HG03139 (cell line): Measurements from ENCODE around the gene DKK3.
"Not testable (repeated sequence)": the region's sequence is repeated elsewhere in the genome, so short reads cannot be mapped to it uniquely, and the experiment has no call there.

Experiments used
- ATAC-seq: cut with Tn5 transposase; IDR thresholded peaks from one replicate; pipeline ENCODE4 v1.9.1; 2021; ENCODE audit not compliant: unreplicated experiment

The DKK3 gene

DNA sequence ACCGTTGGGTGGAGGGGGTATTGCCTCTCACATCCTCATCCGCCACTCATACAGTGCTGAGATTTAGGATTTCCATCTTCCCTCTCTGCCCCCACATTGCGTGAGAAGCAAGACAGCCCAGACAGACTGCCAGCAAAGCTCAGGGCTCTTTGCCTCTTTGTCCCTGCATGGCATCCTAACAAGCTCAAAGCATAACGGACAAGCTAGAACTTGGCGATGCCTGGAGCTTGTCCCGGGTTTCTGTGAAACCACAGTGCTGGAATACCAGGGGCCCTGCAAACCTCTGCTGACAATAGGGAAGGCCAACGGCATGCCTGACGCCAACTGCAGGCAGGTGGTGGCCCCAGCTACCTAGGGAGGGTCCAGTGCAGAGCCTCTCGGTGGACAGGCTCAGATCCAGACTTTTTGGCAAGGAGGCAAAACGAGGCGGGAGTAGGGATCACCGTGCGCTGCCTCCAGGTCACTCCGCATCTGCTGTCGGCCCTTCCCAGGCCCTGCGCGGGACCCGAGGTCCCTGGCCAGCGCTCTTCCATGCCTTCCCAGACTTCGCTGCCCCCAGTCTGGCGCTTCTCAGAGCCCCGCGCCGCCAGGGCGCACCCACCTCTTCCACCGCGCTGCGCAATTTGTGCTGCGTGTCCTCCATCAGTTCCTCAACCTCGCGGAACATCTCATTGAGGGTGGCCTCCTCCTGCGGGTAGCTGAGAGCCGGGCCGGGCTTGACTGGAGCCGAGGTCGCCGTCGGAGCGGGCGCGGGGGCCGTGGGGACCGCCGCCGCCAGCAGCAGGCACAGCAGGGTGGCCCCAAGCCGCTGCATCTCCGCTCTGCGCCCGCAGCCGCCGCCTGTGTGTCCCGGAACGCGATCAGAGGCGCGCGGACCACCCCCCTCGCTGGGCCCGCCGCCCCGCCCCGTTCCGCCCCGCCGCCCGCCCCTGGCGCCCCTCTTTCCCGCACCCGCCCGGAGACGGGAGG is at the start of gene DKK3:
Gene DKK3, minus strand, starts transcription at position 858 of the 969 bp plus-strand sequence. Its CDS starts 44 bp downstream, at position 814.
- no peak for ATAC-seq

DNA sequence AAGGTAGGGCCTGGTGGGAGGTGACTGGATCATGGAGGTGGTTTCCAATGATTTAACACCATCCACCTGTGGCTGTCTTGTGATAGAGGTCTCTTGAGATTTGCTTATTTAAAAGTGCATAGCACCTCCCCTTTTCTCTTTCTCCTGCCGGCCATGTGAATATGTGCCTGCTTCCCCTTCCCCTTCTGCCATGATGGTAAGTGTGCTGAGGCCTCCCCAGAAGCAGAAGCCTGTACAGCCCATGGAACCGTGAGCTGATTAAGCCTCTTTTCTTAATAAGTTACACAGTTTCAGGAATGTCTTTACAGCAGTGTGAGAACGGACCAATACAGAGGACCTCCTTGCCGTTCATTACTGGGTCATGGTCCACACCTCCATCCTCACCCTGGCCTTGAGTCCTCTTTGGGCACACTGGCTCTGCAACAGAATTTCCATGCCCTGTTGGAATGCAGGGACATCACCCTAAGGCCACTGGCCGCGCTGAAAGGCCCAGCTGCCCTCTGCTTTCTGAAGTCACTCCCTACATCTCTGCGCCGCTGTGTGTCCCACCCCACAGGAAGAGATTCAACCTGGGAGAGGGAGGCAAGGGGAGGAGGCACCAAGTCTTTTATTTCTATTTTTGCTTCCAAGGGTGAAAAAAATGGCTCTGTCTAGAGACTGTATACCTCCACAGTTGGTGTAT is 49.0 kb upstream of the DKK3 start:
- ATAC-seq = no peak

DNA sequence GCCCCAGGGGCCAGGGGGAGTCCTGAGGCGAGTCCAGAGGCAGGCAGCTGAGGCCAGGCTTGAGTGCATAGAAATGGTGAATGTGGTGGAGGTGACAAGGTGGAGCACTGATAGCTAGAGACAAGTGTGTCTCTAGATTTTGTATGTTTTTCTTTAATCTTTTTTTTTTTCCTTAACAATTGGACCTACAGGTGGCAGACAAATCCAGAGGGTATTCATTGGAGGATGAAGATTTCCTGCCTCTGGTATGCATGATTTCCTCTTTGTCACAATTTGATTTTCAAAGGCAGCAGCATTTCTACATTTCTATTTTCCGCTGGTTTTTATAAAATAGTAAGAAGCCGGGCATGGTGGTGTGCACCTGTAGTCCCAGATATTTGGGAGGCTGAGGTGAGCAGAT is 47.7 kb upstream of the DKK3 start:
- ATAC-seq = no peak

DNA sequence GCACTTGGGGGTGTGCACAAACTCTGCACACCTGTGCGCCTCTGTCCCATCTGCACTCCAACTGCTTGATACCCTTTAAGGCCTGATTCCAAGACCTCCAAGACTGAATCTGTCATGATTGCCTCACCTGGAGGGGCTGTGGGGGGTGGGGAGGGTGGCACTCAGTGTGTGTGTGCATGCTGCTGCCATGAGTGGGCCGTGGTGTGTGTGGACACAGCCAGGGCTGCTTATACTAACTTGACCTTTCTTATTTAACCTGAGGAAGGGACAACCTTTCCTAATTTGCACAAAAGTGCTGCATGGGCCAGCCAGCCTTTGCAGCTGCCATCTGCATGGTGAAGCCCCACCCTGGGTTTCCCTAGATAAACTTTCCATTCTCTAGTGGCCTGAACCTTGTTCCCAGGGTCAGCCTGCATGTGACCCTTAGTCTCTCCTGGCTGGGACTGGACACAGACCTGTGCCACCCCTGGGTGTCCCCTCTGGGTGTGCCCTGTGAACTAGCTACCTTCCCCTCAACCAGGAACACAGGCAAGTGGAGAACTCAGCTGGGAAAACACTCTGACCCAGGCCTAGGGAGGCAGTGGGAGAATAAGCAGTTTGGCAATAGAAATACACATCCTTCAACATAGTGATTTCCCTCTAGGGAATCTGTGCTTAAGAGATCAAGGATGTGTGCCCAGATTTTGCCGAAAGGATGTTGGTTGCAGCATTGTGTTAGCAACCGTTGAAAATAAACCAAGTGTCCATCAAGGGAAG is 45.4 kb upstream of the DKK3 start:
- ATAC-seq = no peak

DNA sequence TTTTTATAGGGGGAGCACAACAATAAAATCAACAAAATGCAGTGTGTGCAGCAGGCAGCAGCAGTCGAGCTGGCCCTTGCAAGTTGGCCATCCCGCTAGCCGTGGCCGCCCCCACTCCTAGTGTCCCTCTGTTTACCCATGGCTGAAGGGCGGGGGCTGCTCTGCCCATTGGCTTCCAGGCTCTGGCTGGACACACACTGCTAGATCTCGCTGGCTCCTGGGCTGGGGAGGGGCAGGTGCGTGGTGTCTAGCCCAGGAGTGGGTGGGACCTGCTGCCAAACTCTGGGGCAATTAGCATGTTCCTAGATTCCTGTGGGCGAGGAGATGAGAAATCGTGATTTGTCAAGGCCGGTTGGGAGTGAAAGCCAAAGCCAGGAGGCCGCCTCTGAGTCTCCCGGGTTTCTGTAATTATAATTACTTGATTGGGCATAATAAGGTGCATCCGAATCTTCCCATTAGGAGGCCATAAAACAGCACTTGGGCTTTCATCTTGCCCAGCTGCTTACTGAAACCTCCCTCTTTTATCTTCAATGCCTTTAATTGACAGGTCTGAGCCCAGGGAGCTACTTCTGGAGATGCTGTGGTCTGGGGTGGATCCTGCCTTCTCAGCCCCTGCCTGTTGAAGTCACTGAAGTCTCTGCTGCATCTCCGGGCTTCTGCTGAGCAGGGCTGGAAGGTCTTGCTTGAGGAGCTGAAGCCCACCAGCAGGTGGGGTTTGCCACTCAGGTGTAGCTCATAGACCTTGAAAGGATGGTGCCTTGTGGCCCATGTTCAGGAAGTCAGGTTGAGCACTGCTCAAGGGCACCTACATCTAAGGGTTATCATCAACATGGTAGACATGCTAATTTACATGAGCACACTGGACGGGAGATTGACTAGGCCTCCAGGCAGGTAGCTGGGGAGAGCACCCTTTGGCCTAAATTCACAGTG is 44.5 kb upstream of the DKK3 start:
- ATAC-seq = no peak

DNA sequence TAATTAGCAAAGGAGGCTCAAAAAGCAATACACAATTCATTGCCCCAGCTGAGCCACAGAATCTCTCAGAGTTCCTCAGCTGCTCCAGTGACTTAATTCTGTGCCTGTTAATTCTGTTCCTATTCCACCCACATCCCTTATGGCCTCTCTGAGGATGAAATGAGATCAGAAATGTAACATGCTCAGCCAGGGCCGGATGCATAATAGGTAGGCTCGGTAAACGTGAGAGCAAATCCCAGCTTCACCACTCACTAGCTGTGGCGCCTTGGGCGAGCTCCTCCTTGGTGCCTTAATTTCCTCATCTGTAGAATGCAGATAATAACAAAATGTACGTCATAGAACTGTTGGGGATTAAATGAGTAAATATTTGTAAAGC is 42.8 kb upstream of the DKK3 start:
- no peak for ATAC-seq

DNA sequence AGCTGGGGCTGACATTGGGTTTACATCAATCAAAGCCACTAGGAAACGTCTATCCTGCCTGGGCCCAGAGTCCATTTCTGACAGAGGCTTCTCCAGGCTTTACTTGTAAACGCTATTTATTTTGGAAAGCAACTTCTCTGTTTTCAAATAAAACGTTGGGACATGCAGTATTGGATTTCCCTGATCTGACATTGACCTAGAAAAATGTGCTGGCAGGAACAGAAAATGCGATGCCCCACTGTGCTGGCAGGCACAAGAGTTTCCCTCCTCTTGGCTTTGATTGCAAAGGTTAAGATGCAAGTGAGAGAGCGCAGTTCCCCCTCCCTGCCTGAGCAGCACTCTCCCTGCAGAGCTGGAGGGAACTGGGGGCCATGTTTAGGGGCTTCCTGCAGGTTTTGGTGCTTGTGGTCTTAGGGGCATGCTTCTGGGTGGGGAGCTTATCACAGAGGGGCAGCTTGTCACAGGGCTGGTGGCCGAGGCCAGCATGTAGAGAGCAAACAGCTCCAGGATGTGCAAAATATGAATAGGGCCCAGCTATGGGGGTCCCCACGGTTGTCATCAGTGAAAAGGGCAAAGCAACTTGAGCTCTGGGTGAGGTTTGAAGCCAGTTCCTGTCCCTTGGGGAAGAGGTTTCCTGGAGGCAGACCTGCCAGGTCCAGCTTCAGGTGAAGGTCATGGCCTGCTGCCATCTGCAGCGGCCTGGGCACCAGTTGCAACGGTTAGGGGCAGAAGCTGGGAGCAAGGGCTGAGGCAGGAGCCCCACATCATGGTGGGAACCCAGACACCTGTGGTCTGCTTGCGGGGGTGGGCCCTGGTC is 42.3 kb upstream of the DKK3 start:
- no peak for ATAC-seq

DNA sequence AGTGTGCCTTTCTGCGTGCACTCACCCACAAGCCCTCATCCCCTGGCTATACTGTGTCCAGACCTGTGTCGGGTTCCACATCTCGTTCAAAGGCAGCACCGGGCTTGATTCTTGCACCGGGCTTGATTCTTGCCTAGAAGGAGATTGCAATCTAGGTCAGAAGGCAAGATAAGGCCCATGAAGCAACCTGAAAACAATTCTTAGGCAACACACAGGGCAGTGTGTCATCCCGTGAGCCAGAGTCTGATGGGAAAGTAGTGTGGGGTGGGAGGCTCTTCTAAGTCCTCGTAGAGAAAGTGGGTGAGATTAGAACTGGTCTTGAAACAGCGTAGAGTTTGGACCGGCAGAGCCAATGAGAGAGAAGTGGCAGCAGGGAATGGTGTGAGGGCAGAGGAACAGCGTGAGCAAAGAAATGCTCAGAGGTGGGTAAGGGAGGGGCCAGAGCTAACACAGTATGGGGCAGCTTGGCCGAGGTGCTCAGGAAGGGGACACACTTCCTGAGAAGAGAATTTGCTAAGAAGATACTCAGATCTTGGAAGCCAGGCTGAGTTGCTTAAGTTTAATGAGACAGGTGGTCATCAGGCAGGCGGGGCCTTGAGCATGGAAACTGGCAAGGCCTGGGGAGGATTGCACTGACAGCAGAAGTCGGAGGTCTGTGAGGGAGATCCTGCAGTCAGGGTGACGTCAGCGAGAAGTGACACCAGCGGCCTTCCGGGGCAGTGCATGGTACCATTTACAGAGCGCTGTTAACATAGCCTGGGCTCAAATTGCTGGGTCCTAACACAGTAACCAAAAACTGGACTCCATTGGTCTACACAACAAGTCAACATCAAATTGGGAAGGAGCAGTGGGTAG is 40.7 kb upstream of the DKK3 start:
- no peak for ATAC-seq

DNA sequence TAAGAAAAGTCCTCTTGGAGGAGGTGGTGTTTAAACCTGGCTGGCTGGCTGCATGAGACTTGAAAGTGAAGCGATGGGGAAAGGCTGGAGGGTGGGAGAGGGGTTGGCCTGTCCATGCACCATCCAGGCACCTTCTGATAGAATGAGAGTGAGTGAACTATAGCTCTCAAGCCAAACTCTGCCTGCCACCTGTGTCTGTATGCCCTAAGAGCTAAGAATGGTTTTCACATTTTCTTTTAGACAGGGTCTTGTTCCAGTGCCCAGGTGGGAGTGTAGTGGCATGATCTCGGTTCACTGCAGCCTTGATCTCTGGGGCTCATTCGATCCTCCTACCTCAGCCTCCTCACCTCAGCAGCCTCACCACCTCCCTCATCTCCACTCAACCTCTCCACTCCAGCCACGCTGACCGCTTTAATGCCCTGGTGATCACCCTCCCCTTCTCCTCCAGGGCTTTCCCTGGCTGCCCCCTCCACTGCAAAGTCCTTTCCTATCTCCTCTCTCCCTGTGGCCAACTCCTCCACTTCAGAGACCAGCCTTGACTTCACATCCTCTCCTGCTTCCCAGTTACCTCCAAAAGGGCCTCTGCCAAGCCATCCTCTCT is 38.3 kb upstream of the DKK3 start:
- ATAC-seq = peak; percentile 20

DNA sequence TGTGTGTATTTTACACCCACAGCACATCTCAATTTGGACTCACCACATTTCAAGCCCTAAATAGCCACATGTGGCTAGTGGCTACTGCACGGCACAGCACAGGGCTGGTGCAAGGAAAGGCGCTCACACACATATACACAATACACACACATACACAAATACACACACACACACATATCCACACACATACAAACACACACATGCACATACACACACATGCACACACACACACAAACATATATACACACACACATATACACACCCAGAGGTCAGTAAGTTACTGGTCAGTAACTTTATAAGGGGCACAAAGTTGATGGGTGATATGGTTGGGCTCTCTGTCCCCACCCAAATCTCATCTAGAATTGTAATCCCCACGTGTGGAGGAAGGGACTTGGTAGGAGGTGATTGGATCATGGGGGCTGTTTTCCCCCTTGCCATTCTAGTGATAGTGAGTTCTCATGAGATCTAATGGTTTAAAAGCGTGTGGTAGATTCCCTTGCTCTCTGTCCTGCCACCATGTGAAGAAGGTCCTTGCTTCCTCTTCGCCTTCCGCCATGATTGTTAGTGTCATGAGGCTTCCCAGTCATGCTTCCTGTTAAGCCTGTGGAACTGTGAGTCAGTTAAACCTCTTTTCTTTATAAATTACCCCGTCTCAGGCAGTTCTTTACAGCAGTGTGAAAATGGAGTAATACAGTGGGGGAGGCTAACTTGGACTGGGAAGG is 37.6 kb upstream of the DKK3 start:
- ATAC-seq = no peak

DNA sequence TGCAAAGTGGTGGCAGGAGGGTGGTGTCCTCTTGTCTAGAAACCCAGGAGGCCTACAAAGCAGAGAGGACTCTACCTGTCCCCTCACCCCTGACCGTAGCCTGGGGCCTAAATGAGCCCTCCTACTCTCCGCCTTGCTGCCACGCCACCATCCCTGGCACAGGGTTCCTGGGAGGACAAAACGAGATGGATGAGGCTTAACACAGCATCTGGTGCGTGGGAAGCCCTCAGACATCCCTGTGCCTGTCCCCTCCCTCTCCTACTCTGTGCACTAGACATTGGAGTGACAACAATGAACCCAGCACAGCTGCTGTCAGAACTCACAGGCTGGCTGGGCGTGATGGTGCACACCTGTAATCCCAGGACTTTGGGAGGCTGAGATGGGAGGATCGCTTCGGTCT is 36.4 kb upstream of the DKK3 start:
- ATAC-seq = no peak

DNA sequence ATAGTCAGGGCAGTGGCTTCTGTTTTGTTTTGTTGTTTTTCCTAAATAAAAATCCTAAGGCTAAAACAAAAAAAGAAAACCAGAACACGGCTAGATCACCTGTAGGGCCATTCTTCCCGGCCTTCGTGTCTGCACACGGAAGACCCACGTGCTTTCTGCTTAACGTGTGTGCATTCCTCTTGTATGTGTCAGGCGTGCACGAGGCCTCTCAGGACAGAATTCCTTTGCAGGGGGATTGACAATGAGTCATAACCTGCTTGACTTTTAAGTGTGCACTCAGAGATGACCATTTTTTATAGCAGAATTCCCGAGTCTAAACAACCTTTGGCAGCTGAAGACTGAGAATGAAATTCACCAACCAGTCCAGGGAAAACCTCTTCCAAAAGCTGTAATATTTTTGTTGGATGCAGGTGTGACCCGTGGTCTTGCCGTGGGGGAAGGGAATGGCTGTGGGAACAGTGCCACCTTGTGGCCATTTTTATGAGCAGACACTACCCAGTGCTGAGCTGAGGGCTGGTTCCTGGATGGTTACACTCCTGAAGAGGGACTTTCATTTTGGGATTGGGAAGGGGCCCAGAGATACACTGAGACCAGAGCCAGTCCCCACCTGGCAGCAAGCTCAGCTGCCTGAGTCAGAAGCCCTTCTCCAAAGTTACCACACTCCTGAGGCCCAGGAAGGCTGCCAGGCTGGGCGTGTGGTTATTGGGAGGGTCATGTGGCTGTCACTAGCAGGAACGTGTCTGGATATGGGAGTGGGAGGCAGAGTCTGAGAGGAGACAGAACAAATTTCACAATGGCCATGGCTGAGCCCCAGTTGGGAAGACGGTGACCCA is 35.7 kb upstream of the DKK3 start:
- ATAC-seq = no peak

DNA sequence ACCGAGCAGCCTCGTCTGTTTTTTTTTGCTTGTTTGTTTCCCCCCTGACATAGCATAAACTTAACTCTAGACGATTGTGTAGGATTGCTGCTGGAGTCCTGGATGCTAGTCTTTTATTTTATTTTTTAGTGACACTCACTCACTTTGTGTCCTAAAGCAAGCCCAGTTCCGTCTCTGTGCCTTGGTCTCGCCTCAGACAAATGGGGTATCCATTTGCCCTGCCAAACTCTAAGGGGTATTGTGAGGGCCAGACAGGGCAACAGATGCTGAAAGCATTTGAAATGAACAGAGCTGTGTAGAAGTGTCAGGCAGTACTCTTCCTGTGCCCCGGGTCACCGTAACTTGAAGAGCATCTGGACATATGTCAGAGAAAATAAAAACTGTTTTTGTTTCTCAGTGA is 34.8 kb upstream of the DKK3 start:
- ATAC-seq = no peak

DNA sequence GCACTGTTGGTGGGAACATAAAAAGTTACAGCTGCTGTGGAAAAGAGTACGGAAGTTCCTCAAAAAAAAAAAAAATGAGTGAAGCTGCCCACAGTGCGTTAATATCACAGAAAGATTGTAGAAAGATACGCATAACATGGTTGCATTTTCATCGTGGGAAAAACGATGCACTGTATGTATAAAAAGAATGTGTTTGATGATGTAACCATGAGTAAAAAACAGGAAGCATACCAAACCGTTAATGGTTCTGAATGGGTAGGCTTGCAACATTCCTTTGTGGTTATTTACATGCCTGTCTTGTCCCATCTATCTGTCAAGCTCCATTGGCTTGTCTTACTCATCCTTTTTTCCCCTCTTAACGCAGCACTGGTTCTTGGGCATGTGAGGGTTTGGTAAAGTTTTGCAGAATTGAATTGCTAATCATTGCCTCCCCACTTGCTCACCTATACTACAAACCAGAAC is 33.8 kb upstream of the DKK3 start:
- ATAC-seq = no peak

DNA sequence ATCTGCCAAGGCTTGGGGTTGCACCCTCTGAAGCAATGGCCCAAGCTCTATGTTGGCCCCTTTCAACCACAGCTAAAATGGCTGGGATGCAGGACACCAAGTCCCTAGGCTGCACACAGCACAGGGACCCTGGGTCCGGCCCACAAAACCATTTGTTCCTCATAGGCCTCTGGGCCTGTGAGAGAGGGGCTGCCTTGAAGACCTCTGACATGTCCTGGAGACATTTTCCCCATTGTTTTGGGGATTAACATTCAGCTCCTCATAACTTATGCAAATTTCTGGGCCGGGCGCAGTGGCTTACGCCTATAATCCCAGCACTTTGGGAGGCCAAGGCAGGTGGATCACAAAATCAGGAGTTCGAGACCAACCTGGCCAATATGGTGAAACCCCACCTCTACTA is 32.3 kb upstream of the DKK3 start:
- ATAC-seq = not testable (repeated sequence)

DNA sequence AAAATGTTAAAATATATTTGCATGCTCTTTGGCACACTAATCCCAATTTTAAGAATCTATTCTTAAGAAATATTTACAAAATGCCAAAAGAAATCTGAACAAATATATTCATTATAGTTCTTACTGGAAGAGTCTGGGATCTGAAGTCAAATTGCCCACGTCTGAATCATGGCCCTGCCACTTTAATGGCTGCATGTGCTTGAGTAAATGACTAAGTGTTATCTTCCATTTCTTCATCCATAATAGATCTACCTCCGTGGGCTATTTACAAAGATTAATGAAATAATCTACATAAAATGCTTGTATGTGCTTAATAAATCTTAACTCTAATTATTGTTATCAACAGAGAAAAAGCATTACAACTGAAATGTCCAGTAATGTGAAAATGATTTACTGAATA is 24.5 kb upstream of the DKK3 start:
- ATAC-seq = no peak
